ENCODE measurements around the gene MPEG1.

DNA sequence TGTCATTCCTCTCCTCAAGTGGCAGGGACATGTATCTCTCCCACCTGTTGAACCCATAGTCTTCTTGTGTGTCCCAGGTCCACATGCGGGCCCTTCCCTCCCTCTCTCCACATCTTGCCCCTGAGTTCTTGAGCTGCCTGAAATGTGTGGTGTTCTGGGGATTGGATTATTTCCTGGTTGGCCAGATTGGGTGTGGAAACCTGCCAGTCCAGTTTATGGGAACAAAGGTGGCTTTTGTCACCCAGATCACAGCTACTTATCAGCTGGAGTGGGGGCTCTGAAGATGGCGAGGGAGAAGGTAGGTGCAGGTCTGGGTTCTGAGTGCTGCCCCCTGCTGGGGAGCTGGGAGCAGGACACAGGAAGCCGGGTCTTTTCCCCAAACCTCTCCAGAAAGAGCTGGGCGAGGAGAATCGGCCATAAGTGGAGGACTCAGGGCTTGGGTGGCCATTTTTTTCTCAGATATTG, 26.6 kb downstream of the MPEG1 start:
- TF ChIP-seq, protein P1, sequence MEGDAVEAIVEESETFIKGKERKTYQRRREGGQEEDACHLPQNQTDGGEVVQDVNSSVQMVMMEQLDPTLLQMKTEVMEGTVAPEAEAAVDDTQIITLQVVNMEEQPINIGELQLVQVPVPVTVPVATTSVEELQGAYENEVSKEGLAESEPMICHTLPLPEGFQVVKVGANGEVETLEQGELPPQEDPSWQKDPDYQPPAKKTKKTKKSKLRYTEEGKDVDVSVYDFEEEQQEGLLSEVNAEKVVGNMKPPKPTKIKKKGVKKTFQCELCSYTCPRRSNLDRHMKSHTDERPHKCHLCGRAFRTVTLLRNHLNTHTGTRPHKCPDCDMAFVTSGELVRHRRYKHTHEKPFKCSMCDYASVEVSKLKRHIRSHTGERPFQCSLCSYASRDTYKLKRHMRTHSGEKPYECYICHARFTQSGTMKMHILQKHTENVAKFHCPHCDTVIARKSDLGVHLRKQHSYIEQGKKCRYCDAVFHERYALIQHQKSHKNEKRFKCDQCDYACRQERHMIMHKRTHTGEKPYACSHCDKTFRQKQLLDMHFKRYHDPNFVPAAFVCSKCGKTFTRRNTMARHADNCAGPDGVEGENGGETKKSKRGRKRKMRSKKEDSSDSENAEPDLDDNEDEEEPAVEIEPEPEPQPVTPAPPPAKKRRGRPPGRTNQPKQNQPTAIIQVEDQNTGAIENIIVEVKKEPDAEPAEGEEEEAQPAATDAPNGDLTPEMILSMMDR (IDR thresholded peaks at IDR 0.05; ENCODE audit: low read length): peak; percentile 56
- no peak for TF ChIP-seq EZH2 (optimal IDR thresholded peaks at IDR 0.05; ENCODE audit: low read depth, low read length)

Measured in MM.1S (cell line).